SW 1271 (cell line): ENCODE results near the gene FOS.
A peak's percentile ranks its signal among the peaks of the same experiment; 100 is the strongest.
"Not testable (repeated sequence)": the region's sequence is repeated elsewhere in the genome, so short reads cannot be mapped to it uniquely, and the experiment has no call there.

ENCODE experiments used
- DNase-seq, 2 experiments: peaks; one replicate each; lab custom pipeline; 2025; lab: John Stamatoyannopoulos, UW

Gene FOS

DNA sequence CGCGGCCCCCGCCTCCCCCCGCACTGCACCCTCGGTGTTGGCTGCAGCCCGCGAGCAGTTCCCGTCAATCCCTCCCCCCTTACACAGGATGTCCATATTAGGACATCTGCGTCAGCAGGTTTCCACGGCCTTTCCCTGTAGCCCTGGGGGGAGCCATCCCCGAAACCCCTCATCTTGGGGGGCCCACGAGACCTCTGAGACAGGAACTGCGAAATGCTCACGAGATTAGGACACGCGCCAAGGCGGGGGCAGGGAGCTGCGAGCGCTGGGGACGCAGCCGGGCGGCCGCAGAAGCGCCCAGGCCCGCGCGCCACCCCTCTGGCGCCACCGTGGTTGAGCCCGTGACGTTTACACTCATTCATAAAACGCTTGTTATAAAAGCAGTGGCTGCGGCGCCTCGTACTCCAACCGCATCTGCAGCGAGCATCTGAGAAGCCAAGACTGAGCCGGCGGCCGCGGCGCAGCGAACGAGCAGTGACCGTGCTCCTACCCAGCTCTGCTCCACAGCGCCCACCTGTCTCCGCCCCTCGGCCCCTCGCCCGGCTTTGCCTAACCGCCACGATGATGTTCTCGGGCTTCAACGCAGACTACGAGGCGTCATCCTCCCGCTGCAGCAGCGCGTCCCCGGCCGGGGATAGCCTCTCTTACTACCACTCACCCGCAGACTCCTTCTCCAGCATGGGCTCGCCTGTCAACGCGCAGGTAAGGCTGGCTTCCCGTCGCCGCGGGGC is at the start of gene FOS:
Gene FOS (plus strand): TSS at position 407 of the 731 bp plus-strand sequence. CDS start 155 bp downstream, at position 562.
- DNase-seq: peak; percentile 63 to 90

DNA sequence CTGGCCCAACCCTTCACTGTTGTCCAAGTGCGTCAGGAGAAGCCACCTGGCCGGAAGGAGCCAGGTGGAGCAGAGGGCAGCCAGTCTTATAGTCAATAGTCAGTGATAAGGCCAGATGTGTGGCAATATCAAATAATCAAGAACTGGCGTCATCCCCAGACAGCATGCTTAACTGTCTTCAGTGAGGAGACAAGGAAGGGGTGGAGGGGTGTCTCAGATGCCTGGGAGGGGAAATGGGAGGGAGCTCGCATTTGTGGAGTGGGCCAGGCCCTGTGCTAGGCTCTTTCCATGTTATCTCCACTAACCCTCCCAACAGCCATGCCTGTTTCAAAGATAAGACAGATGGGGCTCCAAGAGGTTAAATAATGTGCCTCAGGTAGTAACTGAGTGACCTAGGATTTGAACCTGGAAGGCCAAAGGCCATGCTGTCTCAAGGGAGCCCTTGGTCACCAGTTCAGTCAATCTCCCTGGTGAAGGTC is 48.9 kb upstream of the FOS start:
- no peak for DNase-seq

DNA sequence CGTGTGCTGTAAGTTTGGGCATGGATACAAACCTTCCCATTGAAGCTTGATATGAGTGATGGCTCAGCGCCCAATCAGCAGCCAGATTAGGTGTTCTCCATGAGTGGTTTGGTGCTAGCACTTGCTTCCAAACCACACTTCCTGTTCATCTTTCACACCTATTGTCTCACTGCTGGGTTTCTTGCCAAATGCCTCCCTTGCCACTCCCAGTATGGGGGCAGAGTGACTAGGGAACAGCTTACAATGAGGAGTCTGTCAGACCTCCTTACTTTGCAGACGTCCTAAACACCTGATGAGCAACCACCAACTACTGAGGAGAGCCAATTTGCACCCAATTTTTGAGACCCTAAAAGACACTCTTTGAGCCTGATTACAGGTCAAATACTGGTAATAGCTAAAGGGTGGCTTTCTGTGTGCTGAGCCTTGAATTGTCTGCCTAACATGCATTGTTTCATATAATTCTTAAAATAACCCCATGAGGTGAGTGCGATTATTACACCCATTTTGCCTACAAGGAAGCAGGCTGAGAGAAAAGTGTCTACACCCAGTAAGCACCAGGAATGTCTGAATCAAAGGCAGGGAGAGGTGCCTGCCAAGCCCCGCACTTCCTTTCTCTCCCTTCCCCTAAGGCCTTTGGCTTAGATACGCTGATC is 48.4 kb upstream of the FOS start:
- DNase-seq: peak in 1 of 2 experiments; percentile 20

DNA sequence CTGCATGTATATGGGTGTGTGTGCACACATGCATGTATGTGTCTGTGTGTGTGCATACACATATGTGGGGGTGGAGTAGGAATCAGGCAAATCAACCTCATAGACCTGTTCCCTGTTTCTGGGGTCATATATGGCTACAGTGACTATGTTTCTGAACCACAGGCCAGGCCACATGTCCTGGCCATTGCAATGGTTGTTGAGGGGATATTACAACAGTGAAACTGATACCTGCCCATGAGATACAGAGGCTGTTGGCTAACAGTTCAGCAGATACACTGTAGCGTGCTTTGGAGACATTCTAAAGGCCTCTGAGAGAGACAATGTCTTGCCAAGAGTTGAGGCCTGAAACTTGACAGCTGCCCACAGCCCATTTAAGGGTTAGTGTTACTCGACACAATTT is 47.3 kb upstream of the FOS start:
- DNase-seq: no peak

DNA sequence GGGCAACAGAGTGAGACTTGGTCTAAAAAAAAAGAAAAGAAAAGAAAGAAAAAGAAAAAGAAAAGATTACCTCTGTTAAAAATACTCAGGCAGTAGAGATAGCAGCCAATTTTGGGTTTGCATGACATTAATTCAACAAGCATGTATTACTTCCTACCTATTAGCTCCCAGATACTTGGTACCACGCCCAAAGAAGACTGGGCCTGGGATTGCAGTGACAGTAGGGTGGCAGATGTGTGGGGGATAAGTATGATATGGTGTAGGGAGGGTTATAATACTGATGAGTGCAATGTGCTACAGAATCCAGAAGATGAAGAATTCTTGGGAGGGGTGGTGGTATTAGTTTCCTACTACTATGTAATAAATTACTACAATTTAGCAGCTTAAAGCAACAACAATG is 46.4 kb upstream of the FOS start:
- no peak for DNase-seq

DNA sequence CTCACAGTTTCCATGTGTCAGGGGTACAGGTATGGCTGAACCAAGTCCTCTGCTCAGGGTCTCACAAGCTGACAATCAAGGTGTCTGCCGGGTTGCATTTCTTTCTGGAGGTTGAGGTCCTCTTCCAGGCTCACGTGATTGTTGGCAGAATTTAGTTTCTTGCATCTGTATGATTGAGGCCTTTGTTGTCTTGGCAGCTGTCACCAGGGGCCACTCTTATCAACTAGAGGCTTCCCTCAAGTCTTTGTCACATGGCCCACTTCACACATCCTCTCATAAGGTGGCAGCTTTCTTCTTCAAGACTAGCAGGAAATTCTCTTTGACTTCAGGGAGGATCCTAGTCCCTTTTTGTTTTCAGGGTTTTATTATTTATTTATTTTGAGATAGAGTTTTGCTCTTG is 46.0 kb upstream of the FOS start:
- no peak for DNase-seq

DNA sequence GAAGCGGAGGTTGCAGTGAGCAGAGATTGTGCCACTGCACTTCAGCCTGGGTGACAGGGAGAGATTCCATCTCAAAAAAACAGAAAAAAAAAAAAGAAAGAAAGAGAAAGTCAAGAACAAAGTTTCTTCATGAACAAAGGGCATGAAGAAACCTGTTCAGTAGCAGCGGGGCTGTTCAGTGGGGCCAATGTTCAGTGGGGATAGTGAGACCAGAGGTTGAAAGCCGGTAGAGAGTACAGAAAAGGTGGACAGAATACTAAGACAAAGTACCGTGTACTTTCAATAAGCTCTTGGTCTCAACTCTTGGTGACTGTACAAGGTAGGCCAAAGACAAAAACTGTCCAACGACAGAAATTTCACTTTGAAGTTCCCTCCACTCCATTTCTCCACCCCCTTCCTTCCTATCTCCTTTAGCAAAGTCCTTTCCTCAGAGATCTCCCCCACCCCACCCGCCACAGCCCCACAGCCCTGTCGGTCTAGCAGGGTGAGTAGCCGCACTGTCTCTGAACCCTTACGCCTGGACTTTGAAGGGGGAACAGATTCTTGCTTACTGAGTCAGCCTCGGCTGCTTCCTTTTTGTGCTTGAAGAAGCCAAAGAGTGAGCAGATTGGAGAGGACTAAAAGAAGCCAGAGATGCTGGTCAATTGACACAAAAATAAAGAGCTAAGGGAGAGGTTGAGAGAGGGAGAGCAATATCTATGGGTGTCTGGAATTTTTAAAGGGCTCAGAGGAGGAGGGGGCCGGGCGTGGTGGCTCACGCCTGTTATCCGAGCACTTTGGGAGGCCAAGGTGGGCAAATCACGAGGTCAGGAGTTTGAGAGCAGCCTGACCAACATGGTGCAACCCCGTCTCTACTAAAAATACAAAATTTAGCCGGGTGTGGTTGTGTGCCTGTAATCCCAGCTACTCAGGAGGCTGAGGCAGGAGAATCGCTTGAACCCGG is 44.2 kb upstream of the FOS start:
- no peak for DNase-seq

DNA sequence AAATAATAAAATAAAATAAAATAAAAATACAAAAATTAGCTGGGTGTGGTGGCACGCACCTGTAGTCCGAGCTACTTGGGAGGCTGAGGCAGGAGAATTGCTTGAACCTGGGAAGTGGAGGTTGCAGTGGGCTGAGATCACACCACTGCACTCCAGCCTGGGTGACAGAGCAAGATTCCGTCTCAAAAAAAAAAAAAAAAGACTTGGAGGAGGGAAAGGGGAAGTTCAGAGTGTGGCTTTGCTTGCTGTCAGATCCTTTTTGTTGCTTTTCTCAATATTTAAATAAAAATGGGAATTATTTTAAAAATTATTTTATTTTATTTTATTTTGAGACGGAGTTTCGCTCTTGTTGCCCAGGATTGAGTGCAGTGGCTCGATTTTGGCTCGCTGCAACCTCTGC is 43.4 kb upstream of the FOS start:
- DNase-seq: not testable (repeated sequence)

DNA sequence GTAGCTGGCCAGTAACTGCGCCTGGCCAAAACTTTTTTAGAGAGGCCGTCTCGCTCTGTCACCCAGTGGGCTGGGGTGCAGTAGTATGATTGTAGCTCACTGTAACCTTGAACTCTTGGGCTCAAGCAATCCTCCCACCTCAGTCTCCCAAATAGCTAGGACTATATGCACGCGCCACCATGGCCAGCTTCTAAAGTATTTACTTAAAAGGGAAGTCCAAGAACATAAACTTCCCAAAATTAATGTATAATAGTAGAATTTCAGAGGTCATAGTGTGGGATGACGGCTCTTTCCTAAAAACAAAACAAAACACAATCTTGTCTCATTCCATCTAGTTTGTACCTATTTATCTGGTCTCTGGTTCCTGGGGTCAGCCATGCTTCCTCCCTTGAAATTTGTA is 42.2 kb upstream of the FOS start:
- no peak for DNase-seq

DNA sequence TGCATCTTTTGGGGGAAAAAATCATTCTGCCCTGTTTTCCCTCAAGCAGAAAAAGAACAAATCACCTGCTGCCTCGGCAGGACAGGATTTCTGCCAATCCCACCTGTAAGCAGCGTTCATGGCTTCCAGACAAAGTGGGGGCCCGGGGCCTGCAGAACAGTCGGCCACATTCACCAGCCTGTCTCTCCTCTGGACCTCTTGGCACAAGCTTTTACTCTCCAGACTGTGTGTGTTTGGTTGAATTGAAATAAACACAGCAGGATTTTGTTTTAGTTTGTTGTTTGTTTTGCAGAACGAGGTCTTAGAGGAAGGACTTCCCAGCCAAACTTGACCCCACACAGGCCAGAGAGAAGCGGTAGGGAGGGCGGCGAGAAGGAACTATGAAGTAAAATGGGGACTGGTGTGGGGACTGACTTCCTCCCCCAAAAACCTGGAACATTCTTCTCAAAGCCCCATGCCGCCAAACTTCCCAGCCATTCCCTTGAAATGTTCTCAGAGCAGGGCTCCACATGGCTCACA is 41.7 kb upstream of the FOS start:
- no peak for DNase-seq

DNA sequence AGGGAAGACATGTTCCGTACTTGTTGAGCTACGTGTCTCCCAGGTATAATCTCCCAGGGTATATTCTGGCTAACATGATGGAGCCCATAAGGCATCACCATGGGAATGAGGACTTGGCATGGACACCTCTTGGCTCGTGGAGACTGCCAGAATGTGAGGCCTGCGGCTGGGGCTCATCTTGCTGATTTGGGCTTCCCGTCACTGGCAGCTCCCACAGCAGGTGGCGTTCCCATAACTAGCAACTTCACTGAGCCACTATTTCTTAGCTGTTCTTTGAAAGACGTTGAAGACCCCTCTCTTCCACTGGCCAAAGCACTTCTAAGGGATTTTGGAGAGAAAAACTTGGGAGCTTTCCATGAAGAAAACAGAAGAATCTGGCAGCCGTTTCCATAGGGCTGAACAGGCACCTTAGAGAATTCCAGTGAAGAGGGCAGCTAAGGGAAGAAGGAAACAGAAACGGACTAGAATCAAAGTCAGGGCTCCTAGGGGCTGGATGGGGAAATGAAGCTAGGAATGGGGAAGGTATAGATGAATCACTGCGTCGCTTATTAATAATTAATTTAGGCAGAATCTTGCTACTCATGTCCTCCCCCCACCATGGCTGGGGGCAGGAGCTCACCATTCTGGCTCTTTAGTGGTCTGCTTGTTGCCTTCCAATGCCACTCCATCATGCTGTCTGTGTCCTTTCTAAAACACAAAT is 39.7 kb upstream of the FOS start:
- no peak for DNase-seq

DNA sequence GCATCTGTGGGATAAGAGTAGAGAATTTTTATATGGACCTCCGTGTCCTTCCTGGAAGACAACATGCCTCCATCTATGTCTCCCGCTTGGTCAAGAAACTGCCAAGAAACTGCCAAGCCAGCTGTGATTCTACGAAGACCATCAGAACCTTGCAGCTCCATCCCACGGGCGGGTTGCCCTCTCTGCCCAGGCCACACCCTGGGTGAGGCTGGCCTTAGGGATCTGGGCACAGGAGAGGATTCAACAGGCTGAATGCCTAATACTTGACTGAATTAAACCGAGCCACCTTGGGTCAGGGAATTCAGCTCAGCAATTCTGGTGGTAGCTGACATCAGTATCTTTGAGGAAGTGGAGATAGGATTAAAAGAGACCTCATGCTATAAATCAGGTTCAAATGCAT is 37.8 kb upstream of the FOS start:
- no peak for DNase-seq

DNA sequence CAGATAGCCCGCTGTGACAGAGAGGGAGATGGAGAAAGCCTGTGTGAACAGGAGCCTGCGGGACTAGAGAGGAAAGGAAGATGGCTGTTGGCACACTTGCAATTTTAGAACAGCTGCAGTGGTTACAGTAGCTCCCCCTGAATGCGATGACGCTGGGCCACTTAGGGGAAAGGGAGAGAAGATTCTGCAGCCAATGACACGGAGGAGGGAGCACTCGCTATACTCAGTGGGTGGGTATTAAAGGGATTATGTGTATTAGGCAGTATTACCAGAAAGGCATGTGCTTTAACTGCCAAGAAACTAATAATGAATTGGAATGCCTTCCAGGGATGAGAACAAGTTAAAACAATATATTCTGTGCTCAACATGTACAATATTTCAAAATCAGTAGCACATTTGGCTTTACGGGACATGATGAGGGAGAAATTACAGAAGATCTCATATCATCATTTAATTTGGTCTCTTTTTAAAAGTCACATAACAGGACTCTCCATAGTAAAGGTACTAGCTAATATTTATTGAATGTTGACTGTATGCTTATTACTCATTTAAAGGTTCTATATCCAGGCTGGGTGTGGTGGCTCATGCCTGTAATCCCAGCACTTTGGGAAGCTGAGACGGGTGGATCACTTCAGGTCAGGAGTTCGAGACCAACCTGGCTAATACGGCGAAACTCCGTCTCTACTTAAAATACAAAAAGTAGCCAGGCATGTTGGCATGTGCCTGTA is 35.9 kb upstream of the FOS start:
- no peak for DNase-seq

DNA sequence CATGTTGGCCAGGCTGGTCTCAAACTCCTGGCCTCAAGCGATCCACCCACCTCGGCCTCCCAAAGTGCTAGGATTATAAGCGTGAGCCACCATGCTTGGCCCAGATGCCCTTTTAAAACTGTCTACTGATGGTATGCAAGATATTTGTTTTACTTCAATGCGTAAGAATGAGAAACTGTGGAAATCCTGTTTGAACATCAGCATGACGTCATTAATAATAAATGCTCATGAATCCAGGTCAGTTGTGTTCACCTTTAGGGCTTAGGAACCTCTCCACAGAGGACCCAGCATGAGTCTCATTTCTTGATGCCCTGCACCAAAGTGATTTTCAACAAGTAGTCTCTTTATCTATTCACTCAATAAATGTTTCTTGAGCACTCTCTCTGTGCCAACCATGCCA is 34.5 kb upstream of the FOS start:
- no peak for DNase-seq

DNA sequence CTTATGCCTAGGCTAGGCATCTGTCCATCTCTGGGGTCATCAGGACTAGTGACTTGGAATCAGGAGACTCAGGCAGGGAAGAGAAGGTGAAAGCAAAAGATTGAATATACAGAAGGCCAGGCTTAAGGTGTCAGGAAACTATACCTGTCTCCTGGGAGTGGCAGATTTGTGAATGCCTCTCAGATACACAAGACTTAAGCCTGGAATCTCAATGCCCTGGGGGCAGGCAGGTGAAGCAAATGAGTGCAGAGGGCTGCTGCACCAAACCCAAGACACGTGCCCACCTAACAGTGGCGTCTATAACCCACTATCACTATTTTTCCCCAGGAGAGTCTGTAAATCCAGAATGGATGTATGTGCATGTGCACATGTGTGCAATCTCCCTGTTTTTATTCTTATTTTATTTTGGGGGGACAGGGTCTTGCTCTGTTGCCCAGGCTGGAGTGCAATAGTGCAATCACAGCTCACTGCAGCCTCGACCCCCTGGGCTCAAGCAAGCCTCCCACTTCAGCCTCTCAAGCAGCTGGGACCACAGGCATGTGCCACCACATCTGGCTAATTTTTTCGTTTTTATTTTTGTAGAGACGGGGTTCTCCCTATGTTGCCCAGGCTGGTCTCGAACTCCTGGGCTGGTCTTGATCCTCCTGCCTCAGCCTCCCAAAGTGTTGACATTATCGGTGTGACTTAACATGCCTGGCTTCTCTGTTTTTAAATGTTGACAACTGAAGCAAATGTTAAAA is 31.9 kb upstream of the FOS start:
- DNase-seq: no peak

DNA sequence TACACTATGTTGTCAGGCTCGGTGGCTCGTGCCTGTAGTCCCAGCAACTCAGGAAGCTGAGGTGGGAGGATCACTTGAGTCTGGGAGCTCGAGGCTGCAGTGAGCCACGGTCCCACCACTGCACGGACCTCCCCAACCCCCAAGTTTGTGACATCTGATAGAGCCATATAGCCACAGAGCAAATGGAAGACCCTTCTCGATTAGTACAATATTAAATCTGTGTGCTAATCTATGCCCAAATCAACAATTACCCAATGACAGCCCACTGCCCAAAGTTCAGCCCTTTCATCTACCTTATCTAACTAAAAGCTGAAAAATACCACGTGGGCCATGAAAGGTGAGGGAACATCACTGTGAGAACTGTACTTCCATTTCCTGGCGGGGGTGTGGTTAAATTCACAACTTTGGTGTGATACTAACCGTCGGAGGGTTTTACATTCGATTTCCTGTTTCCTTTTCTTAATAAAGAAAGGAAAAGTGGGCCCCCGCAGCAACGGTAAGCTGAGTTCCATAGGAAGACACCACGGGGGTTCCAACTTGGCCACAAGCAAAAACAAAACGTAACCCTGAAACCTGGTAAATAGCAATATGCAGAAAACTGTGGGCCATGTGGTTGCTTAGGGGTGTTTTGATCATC is 31.2 kb upstream of the FOS start:
- DNase-seq: no peak

DNA sequence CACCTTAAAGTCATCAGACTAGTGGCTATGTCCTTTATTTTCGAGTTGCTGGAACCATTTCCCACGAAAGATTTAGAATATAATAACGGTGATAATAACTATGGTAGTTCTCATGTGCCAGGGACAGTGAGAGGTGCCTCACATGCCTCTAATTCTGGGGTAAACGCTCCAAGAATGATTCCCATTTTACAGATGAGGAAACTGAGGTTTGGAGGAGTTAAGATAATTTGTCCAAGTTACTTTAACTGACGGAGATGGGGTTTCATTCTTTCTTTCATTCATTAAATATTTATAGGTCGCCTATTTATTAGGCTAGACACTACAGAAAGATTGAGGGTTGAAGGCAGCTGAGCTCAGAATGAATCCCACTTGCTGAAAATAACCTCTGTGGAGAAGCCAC is 30.7 kb upstream of the FOS start:
- DNase-seq: no peak

DNA sequence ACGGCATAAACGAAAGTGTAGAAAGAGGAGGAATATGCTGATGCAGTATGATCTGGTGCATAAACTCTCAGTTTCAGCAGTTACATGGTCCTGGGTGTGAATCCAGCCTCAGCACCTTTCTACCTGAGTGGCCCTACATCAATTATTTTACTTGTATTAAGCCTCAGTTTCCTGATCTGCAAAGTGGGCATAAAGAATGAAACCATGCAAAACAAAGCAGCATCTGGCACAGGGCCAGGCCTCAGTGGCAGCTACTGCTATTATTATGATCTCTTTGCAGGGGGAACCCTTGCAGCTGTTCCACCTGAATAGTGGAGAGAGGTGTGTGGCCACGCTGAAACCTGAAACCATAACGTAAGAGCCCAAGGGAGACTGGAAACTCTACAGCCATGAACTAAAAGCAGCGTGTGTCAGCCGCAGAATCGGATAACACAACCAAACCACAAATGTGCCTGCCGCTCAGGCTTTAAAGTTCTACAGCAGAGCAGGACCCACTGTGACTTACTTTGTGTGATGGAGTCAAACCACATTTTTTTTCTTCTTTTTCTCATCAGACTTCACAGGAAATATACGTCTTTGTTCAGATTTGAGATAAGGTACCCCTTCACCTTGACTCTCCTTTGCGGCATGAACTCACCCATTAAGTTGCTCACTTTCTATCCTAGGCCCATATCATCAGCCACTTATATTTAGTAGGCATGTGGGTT is 29.2 kb upstream of the FOS start:
- DNase-seq: no peak

DNA sequence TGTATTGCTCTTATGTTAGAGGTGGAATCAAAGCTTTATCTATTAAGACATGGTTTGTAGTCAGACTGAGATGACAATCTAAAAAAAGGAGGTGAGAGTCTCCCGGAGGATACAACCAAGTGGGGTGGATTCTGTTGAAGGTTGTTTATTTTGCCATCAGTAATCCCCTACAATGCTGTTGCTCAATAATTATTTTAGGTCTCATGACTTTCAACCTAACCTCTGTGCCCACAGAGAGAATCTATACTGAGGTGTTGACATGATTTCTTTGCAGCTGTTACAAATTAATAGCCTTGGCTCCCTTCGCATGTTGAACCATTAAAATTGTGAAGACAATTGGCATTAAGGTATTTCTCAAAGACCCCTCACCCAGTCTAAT is 28.7 kb upstream of the FOS start:
- no peak for DNase-seq
